Measurements from ENCODE around the gene CRYGC. TPM values are rescaled to one million over a fixed set of nuclear protein-coding genes. Genes with fewer than 3 reads are reported as not detected.
"Not testable (repeated sequence)": the region's sequence is repeated elsewhere in the genome, so short reads cannot be mapped to it uniquely, and the experiment has no call there.

The CRYGC gene
- total RNA-seq, 1 experiment from 2014 or later, result not detected

GRCh38 chr2:208147008-208147407 lies 17.4 kb upstream of the CRYGC start:
- Histone ChIP-seq H3K4me3 (ENCODE audit: insufficient read depth, low read depth, low read length) (no peak overlapping the region), H3K36me3 (replicated peaks; ENCODE audit: control insufficient read depth, insufficient read depth, low read length) (no peaks in the 10 kb centered on the region), H3K27me3 (ENCODE audit: control insufficient read depth, insufficient read depth, low read length) (no peaks in the 10 kb centered on the region)
- DNase-seq, result no peak

- Histone ChIP-seq H3K27me3 (ENCODE audit: control insufficient read depth, insufficient read depth, low read length) (no peaks in the 10 kb centered on the region), H3K4me3 (ENCODE audit: insufficient read depth, low read depth, low read length) (no peak within 1 kb of the TSS), H3K36me3 (replicated peaks; ENCODE audit: control insufficient read depth, insufficient read depth, low read length) (no peaks in the 10 kb centered on the region)
- no peak for DNase-seq
Measured at GRCh38 chr2:208146006-208146405, 16.4 kb upstream of the CRYGC start, which contains the start of gene CRYGB. Gene CRYGB, minus strand, starts transcription at chr2:208146158. Its CDS starts 38 bp downstream, at chr2:208146120.

DNA sequence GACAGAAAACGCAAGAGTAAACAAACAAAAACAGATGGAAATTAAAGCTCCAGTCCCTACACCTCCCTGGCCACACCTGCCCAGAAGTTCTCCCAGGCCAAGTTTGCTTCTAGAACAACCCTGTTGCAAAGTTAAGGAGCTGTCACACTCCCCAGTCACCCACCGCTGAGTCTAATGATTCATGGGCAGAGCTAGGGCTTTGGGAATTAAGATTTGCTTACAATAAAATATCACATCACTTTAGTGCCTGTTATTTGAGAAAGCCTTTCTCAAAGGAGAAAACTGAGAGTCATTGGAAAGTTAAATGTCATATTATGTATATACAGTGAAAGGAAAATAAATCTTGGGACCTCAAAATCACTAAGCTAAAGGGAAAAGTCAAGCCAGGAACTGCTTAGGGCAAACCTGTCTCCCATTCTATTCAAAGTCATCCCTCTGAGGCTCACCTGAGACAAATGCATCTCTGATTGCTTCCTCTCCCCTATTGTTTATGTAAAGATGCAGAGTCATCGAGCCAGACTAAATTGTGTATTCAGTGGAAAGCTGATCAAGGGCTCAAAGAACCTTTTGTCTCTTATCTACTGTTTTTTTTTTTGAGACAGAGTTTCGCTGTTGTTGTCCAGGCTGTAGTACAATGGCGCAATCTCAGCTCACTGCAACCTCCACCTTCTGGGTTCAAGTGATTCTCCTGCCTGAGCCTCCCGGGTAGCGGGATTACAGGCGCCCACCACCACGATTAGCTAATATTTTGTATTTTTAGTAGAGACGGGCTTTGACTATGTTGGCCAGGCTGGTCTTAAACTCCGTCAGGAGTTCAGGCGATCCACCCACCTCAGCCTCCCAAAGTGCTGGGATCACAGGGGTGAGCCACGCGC lies 13.5 kb upstream of the CRYGC start:
- DNase-seq, result no peak
- no peak overlapping the region for H3K4me3 ChIP-seq (ENCODE audit: insufficient read depth, low read depth, low read length)

GRCh38 chr2:208142240-208142924 lies 12.8 kb upstream of the CRYGC start:
- no peaks in the 10 kb centered on the region for H3K27me3 ChIP-seq (ENCODE audit: control insufficient read depth, insufficient read depth, low read length)
- no peak overlapping the region for H3K4me3 ChIP-seq (ENCODE audit: insufficient read depth, low read depth, low read length)
- DNase-seq, result no peak
- H3K36me3 ChIP-seq (replicated peaks; ENCODE audit: control insufficient read depth, insufficient read depth, low read length), result no peaks in the 10 kb centered on the region

More for the DNA sequence above, 13.5 kb upstream of the CRYGC start:
- Histone ChIP-seq H3K27me3 (ENCODE audit: control insufficient read depth, insufficient read depth, low read length) (no peaks in the 10 kb centered on the region), H3K36me3 (replicated peaks; ENCODE audit: control insufficient read depth, insufficient read depth, low read length) (no peaks in the 10 kb centered on the region)

- Histone ChIP-seq H3K27me3 (ENCODE audit: control insufficient read depth, insufficient read depth, low read length) (no peaks in the 10 kb centered on the region), H3K4me3 (ENCODE audit: insufficient read depth, low read depth, low read length) (no peak overlapping the region), H3K36me3 (replicated peaks; ENCODE audit: control insufficient read depth, insufficient read depth, low read length) (no peaks in the 10 kb centered on the region)
- no peak for DNase-seq
Measured at GRCh38 chr2:208139447-208139846, 9.8 kb upstream of the CRYGC start.

DNA sequence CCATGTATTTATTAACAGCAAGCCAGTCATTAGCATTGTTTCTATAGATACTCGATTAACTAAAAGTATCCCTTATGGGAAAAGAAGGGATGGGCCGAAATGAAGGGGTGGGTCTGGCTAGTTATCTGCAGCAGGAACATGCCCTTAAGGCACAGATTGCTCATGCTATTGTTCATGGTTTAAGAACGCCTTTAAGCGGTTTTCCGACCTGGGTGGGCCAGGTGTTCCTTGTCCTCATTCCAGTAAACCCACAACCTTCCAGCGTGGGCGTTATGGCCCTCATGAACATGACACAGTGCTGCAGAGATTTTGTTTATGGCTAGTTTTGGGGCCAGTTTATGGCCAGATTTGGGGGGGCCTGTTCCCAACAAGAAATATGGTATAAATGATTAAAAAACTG lies 8.7 kb upstream of the CRYGC start:
- H3K36me3 ChIP-seq (replicated peaks; ENCODE audit: control insufficient read depth, insufficient read depth, low read length); DNase-seq; H3K27me3 ChIP-seq (ENCODE audit: control insufficient read depth, insufficient read depth, low read length); H3K4me3 ChIP-seq (ENCODE audit: insufficient read depth, low read depth, low read length): not testable (repeated sequence)

DNA sequence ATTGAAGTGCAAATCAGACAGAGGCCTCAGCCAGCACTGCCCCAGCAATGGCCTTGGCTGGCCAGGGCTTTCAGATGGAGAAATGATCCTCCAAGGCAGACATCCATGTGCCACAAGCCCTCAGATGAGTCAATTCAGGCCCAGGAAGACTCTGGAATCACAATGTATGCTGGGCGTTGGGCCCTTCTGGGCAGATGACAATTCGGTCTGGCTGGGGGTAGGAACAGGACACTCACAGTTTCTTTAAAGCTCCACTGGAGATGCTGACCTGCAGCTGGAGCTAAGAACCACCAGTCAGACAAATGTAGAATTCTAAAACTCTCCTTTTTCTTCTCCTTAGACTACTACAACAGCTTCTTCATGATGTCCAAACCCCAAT lies 7.1 kb upstream of the CRYGC start:
- no peaks in the 10 kb centered on the region for H3K27me3 ChIP-seq (ENCODE audit: control insufficient read depth, insufficient read depth, low read length)
- no peaks in the 10 kb centered on the region for H3K36me3 ChIP-seq (replicated peaks; ENCODE audit: control insufficient read depth, insufficient read depth, low read length)
- no peak overlapping the region for H3K4me3 ChIP-seq (ENCODE audit: insufficient read depth, low read depth, low read length)
- DNase-seq, result no peak

DNA sequence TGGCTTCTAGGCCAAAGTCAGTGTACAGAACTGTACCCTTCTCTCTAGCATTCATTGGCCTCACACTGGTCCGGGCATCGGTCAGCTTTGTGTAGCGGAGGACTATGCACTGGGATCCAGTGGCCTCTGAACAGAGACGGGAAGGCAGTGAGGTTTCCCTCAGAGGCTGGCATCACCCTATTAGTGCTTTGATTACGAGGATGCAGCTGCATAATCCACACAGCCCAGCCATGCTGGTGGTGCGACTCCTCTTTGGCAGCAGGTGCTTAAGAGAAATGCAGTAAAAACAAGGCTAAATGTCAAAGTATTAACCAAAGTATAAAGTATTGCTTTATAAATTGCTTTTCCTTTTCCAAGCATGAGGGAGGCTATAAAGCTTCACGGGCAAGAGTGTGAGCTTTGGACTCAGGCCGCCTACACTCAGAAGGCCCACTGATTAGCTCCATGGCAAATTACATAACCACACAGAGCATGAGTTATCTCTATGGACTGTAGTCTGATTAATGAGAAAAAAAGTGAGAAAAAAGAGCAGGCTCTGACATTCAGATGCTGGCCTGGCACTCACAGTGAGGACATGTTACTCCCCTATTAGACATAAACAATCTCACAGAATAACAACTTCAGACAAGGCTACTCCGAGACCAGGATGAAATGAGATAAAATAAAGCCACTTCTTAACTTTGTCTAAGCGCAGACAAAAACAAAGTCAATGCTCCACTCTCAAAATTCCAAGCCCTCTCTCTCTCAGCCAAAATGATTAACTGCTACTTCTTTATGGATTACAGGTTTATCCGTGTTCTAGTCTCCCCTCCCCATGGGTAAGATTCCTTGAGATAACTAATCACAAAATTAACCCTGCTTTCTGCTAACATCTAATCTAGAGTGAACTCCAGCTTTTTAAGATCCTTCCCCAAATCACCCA lies 6.4 kb upstream of the CRYGC start:
- Histone ChIP-seq H3K27me3 (ENCODE audit: control insufficient read depth, insufficient read depth, low read length) (no peaks in the 10 kb centered on the region), H3K4me3 (ENCODE audit: insufficient read depth, low read depth, low read length) (no peak overlapping the region), H3K36me3 (replicated peaks; ENCODE audit: control insufficient read depth, insufficient read depth, low read length) (no peaks in the 10 kb centered on the region)
- DNase-seq, result no peak

GRCh38 chr2:208134928-208135586 lies 5.4 kb upstream of the CRYGC start:
- Histone ChIP-seq H3K27me3 (ENCODE audit: control insufficient read depth, insufficient read depth, low read length) (no peaks in the 10 kb centered on the region), H3K4me3 (ENCODE audit: insufficient read depth, low read depth, low read length) (no peak overlapping the region), H3K36me3 (replicated peaks; ENCODE audit: control insufficient read depth, insufficient read depth, low read length) (no peaks in the 10 kb centered on the region)
- no peak for DNase-seq

DNA sequence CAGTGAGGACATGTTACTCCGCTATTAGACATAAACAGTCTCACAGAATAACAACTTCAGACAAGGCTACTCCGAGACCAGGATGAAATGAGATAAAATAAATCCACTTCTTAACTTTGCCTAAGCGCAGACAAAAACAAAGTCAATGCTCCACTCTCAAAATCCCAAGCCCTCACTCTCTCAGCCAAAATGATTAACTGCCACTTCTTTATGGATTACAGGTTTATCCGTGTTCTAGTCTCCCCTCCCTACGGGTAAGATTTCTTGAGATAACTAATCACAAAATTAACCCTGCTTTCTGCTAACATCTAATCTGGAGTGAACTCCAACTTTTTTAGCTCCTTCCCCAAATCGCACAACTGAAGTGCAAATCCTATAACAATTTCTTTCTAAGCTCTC lies 1.1 kb upstream of the CRYGC start:
- Histone ChIP-seq H3K27me3 (ENCODE audit: control insufficient read depth, insufficient read depth, low read length) (no peaks in the 10 kb centered on the region), H3K4me3 (ENCODE audit: insufficient read depth, low read depth, low read length) (no peak overlapping the region), H3K36me3 (replicated peaks; ENCODE audit: control insufficient read depth, insufficient read depth, low read length) (no peaks in the 10 kb centered on the region)
- no peak for DNase-seq

DNA sequence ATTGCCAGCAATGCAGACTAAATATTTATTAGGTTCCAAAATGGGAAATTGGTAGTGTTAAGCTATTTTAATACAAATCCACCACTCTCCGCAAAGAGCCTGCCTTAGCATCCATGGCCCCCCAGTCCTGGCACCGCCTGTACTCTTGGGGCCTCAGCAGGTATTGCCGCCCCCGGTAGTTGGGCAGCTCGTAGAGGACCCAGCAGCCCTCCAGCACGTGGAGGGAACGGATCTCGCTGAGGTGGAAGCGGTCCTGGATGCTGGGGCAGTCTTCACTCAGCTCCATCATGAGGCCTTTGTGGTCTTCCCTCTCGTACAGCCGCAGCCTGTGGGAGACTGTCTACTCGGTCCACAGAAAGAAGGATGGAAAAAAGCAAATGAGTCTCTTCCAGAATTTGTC lies 1.5 kb downstream of the CRYGC start:
- no peaks in the 10 kb centered on the region for H3K36me3 ChIP-seq (replicated peaks; ENCODE audit: control insufficient read depth, insufficient read depth, low read length)
- DNase-seq, result no peak
- no peak overlapping the region for H3K4me3 ChIP-seq (ENCODE audit: insufficient read depth, low read depth, low read length)
- H3K27me3 ChIP-seq (ENCODE audit: control insufficient read depth, insufficient read depth, low read length), result no peaks in the 10 kb centered on the region; the same call in 1 of the 2 replicates

DNA sequence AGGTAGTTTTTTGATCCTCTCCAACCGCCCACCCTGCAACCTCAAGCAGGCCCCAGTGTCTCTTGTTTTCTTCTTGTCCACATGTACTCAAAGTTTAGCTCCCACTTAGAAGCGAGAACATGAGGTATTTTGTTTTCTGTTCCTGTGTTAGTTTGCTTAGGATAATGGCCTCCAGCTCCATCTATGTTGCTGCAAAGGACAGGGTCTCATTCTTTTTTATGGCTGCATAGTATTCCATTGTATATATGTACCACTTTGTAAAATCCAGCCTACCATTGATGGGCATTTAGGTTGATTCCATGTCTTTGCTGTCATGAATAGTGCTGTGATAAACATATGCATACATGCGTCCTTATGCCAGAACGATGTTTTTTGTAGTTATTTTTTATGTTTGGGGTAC lies 2.5 kb downstream of the CRYGC start:
- Histone ChIP-seq H3K36me3 (replicated peaks; ENCODE audit: control insufficient read depth, insufficient read depth, low read length) (no peaks in the 10 kb centered on the region), H3K4me3 (ENCODE audit: insufficient read depth, low read depth, low read length) (no peak overlapping the region), H3K27me3 (ENCODE audit: control insufficient read depth, insufficient read depth, low read length) (no peaks in the 10 kb centered on the region; the same call in 1 of the 2 replicates)
- DNase-seq, result no peak

DNA sequence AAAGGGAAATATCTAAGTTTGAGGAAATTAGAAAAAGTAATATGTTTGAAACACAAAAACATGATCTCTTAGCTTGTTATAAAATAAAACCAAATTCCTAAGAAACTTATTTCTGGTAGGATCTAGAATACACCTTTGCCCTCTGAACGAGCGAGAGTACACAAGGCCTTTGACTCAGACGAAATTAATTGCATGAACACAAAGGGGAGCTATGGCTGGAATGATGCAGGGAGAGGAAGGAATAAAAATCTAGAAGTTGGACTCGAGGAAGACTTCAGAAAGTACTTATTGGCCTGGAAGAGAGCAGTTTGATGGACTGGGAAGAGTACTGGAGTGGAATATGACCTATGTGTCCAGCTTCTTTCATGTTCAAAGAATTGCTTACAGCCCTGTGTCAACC lies 4.4 kb downstream of the CRYGC start:
- no peak overlapping the region for H3K4me3 ChIP-seq (ENCODE audit: insufficient read depth, low read depth, low read length)
- H3K36me3 ChIP-seq (replicated peaks; ENCODE audit: control insufficient read depth, insufficient read depth, low read length), result no peaks in the 10 kb centered on the region
- H3K27me3 ChIP-seq (ENCODE audit: control insufficient read depth, insufficient read depth, low read length), result no peaks in the 10 kb centered on the region; the same call in 1 of the 2 replicates
- no peak for DNase-seq
